PC-3 (cell line): ENCODE data around the gene SLC2A9.
A peak's percentile ranks its signal among the peaks of the same experiment; 100 is the strongest.

Source experiments
- EZH2 ChIP-seq: fragments of 300-600 bp; sonication (generic); IDR thresholded peaks from one replicate; pipeline ENCODE4 v1.6.1; 2017; ENCODE audit warnings: antibody characterized with exemption, mild to moderate bottlenecking, low read length; ENCODE audit not compliant: unreplicated experiment
- TF ChIP-seq, protein P1 (sequence below): fragments of 300-600 bp; sonication (generic); conservative IDR thresholded peaks from 2 replicates; pipeline ENCODE4 v1.5.1; 2017; ENCODE audit warnings: antibody characterized with exemption, low read depth, mild to moderate bottlenecking, low read length

- TF ChIP-seq, protein P1, sequence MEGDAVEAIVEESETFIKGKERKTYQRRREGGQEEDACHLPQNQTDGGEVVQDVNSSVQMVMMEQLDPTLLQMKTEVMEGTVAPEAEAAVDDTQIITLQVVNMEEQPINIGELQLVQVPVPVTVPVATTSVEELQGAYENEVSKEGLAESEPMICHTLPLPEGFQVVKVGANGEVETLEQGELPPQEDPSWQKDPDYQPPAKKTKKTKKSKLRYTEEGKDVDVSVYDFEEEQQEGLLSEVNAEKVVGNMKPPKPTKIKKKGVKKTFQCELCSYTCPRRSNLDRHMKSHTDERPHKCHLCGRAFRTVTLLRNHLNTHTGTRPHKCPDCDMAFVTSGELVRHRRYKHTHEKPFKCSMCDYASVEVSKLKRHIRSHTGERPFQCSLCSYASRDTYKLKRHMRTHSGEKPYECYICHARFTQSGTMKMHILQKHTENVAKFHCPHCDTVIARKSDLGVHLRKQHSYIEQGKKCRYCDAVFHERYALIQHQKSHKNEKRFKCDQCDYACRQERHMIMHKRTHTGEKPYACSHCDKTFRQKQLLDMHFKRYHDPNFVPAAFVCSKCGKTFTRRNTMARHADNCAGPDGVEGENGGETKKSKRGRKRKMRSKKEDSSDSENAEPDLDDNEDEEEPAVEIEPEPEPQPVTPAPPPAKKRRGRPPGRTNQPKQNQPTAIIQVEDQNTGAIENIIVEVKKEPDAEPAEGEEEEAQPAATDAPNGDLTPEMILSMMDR: peak; percentile 56
- no peak for TF ChIP-seq EZH2
Observed at GRCh38 chr4:10063544-10064300, 42.4 kb upstream of the SLC2A9 start.
